NCI-H82 treated with DMSO at 0.1 percent for 48 hours (cell line): ENCODE data around the gene OR10A3.
"Not testable (repeated sequence)": the region's sequence is repeated elsewhere in the genome, so short reads cannot be mapped to it uniquely, and the experiment has no call there.

Source experiments
- DNase-seq: peaks from one replicate; lab custom pipeline; 2025; ENCODE audit not compliant: unreplicated experiment; lab: John Stamatoyannopoulos, UW

The OR10A3 gene

GRCh38 chr11:7941608-7942007 is at the start of gene OR10A3:
Gene OR10A3 (minus strand): TSS chr11:7941708. CDS start chr11:7939520, 2,188 bp downstream.
- no peak for DNase-seq

- not testable (repeated sequence) for DNase-seq
Measured at GRCh38 chr11:7987560-7987883, 46.0 kb upstream of the OR10A3 start.

- DNase-seq, result peak; percentile 98
Measured at GRCh38 chr11:7986768-7987559, 45.5 kb upstream of the OR10A3 start, which contains the start of gene EIF3F. Gene EIF3F (plus strand): TSS chr11:7987337. CDS start chr11:7987353, 16 bp downstream.

- no peak for DNase-seq
Measured at GRCh38 chr11:7983832-7984590, 42.5 kb upstream of the OR10A3 start.

- no peak for DNase-seq
Measured at GRCh38 chr11:7982582-7983119, 41.1 kb upstream of the OR10A3 start.

- DNase-seq, result peak; percentile 2
Measured at GRCh38 chr11:7981619-7982157, 40.2 kb upstream of the OR10A3 start.

- no peak for DNase-seq
Measured at GRCh38 chr11:7977232-7977917, 35.9 kb upstream of the OR10A3 start.

GRCh38 chr11:7974668-7975067 is 33.2 kb upstream of the OR10A3 start:
- DNase-seq, result no peak

- DNase-seq, result no peak
Measured at GRCh38 chr11:7973011-7973410, 31.5 kb upstream of the OR10A3 start.

GRCh38 chr11:7971846-7972245 is 30.3 kb upstream of the OR10A3 start:
- DNase-seq, result no peak

GRCh38 chr11:7969756-7970646 is 28.5 kb upstream of the OR10A3 start:
- DNase-seq, result no peak

- DNase-seq, result no peak
Measured at GRCh38 chr11:7968686-7969085, 27.2 kb upstream of the OR10A3 start.

GRCh38 chr11:7967826-7968225 is 26.3 kb upstream of the OR10A3 start:
- no peak for DNase-seq

- no peak for DNase-seq
Measured at GRCh38 chr11:7967097-7967496, 25.6 kb upstream of the OR10A3 start.

- DNase-seq, result no peak
Measured at GRCh38 chr11:7965386-7965785, 23.9 kb upstream of the OR10A3 start, which contains the start of gene NLRP10. Gene NLRP10 (minus strand): TSS chr11:7965447. CDS start chr11:7963495, 1,952 bp downstream.

GRCh38 chr11:7964873-7965272 is 23.4 kb upstream of the OR10A3 start:
- no peak for DNase-seq

- no peak for DNase-seq
Measured at GRCh38 chr11:7964261-7964660, 22.8 kb upstream of the OR10A3 start.

GRCh38 chr11:7955191-7955590 is 13.7 kb upstream of the OR10A3 start:
- DNase-seq, result no peak

- no peak for DNase-seq
Measured at GRCh38 chr11:7949934-7950333, 8.4 kb upstream of the OR10A3 start.

- DNase-seq, result no peak
Measured at GRCh38 chr11:7944123-7944522, 2.6 kb upstream of the OR10A3 start.
